Upper lobe of right lung (tissue), 1 donor: Measurements from ENCODE around the gene WBP1L. TPM values are rescaled to one million over a fixed set of nuclear protein-coding genes. Genes with fewer than 3 reads are reported as not detected.
A peak's percentile ranks its signal among the peaks of the same experiment; 100 is the strongest.
"Not testable (repeated sequence)": the region's sequence is repeated elsewhere in the genome, so short reads cannot be mapped to it uniquely, and the experiment has no call there.

Experiments used
- ATAC-seq: fragments of 200-7000 bp; cut with Tn5 transposase; one replicate; pipeline ENCODE4 v1.9.1; 2020; ENCODE audit warnings: mild to moderate bottlenecking, moderate library complexity
- DNase-seq: peaks from one replicate; pipeline ENCODE4 v3.0.0-alpha.2; 2020
- H3K27ac ChIP-seq: fragments of 200-600 bp; one replicate; pipeline ENCODE4 v1.8.0; 2022
- H3K27me3 ChIP-seq: fragments of 200-600 bp; one replicate; pipeline ENCODE4 v1.8.0; 2022; ENCODE audit warnings: mild to moderate bottlenecking
- H3K36me3 ChIP-seq: fragments of 200-600 bp; one replicate; pipeline ENCODE4 v1.8.0; 2022
- H3K4me1 ChIP-seq: fragments of 200-600 bp; one replicate; pipeline ENCODE4 v1.8.0; 2022
- H3K4me3 ChIP-seq: fragments of 200-600 bp; one replicate; pipeline ENCODE4 v1.8.0; 2022; ENCODE audit warnings: mild to moderate bottlenecking
- H3K9me3 ChIP-seq: fragments of 200-600 bp; one replicate; pipeline ENCODE4 v1.8.0; 2022
- CTCF ChIP-seq: fragments of 200-600 bp; IDR thresholded peaks from one replicate; pipeline ENCODE4 v1.8.0; 2022; ENCODE audit warnings: antibody characterized with exemption
- intact Hi-C: fragments of 100-400 bp; cut with DNase I; formaldehyde crosslinking; loops from one replicate; pipeline ENCODE4 v1.11.0; 2022
- total RNA-seq: library from RNA; stranded (reverse); fragmentation: NEBNext Ultra II Directional; extraction: Animal tissue kit (Norgen Biotek cat#: 25700); gene quantifications from one replicate; pipeline ENCODE4 v1.2.1, GENCODE V29; 2021
- donor health status: DM: no; HTN: yes; CAD: no; lungs with severe emphysema.

WBP1L gene
- total RNA-seq, 1 donor from 2014 or later, result 49.0 TPM

- no peaks in the 10 kb centered on the region for H3K27me3 ChIP-seq
- peaks cover 23% of the 10 kb centered on the region for H3K36me3 ChIP-seq
- ATAC-seq (no peak), DNase-seq (no peak)
- H3K9me3 ChIP-seq, result no peaks in the 10 kb centered on the region
- intact Hi-C loops, result loop anchor here (5.0 kb wide), 1 partner anchor 160 kb away; no protein-coding TSS in a partner anchor
- no peak overlapping the region for H3K4me3 ChIP-seq
- no peak overlapping the region for H3K27ac ChIP-seq
- no peak for TF ChIP-seq CTCF
- H3K4me1 ChIP-seq, result peaks cover 10% of the 10 kb centered on the region
These were observed 11.1 kb upstream of the WBP1L start for GRCh38 chr10:102732661-102733060.

- H3K36me3 ChIP-seq, result peaks cover 18% of the 10 kb centered on the region
- peak; percentile 22 for ATAC-seq
- H3K9me3 ChIP-seq, result no peaks in the 10 kb centered on the region
- no peaks in the 10 kb centered on the region for H3K27me3 ChIP-seq
- DNase-seq, result no peak
- peaks cover 16% of the 10 kb centered on the region for H3K4me1 ChIP-seq
- TF ChIP-seq CTCF, result no peak
- H3K27ac ChIP-seq, result no peak overlapping the region
- H3K4me3 ChIP-seq, result no peak overlapping the region
- intact Hi-C loops, result no loop called here
These were observed 8.6 kb upstream of the WBP1L start for GRCh38 chr10:102735065-102735562.

GRCh38 chr10:102738692-102739121, 5.0 kb upstream of the WBP1L start:
- ATAC-seq (no peak), DNase-seq (no peak)
- Histone ChIP-seq H3K4me3 (no peak overlapping the region), H3K27me3 (no peaks in the 10 kb centered on the region), H3K4me1 (peaks cover 12% of the 10 kb centered on the region), H3K36me3 (peaks cover 2% of the 10 kb centered on the region), H3K27ac (peak overlapping the region; percentile 30), H3K9me3 (no peaks in the 10 kb centered on the region)
- intact Hi-C loops, result no loop called here
- TF ChIP-seq CTCF, result no peak

GRCh38 chr10:102740229-102740628, 3.5 kb upstream of the WBP1L start:
- TF ChIP-seq CTCF, result no peak
- H3K27ac ChIP-seq, result no peak overlapping the region
- no peak overlapping the region for H3K4me3 ChIP-seq
- H3K27me3 ChIP-seq, result no peaks in the 10 kb centered on the region
- ATAC-seq (no peak), DNase-seq (no peak)
- H3K4me1 ChIP-seq, result peaks cover 19% of the 10 kb centered on the region
- intact Hi-C loops, result no loop called here
- H3K9me3 ChIP-seq, result no peaks in the 10 kb centered on the region
- H3K36me3 ChIP-seq, result no peaks in the 10 kb centered on the region

- H3K36me3 ChIP-seq, result no peaks in the 10 kb centered on the region
- no peak overlapping the region for H3K4me3 ChIP-seq
- TF ChIP-seq CTCF, result no peak
- DNase-seq (no peak), ATAC-seq (no peak)
- no peaks in the 10 kb centered on the region for H3K9me3 ChIP-seq
- intact Hi-C loops, result no loop called here
- H3K4me1 ChIP-seq, result peaks cover 32% of the 10 kb centered on the region
- no peak overlapping the region for H3K27ac ChIP-seq
- no peaks in the 10 kb centered on the region for H3K27me3 ChIP-seq
These were observed 2.0 kb upstream of the WBP1L start for GRCh38 chr10:102741726-102742237.

GRCh38 chr10:102742313-102742712, 1.4 kb upstream of the WBP1L start:
- peaks cover 32% of the 10 kb centered on the region for H3K4me1 ChIP-seq
- H3K36me3 ChIP-seq, intact Hi-C loops, H3K4me3 ChIP-seq, ATAC-seq, H3K27me3 ChIP-seq, H3K9me3 ChIP-seq, H3K27ac ChIP-seq, DNase-seq: not testable (repeated sequence)
